Neural cell (in vitro differentiated cells): ENCODE results near the gene CAPN2. TPM values are rescaled to one million over a fixed set of nuclear protein-coding genes. Genes with fewer than 3 reads are reported as not detected.

Source experiments
- H2AFZ ChIP-seq: fragments of 200-600, 300-800 bp; sonication (generic), shearing (Covaris generic); 2 replicates; pipeline ENCODE4 v1.6.0; 2014; ENCODE audit warnings: low read depth, mild to moderate bottlenecking, antibody characterized with exemption, low read length, moderate library complexity
- H3F3A ChIP-seq: fragments of 200-600 bp; shearing (Covaris generic); 2 replicates; pipeline ENCODE4 v1.6.1; 2016; ENCODE audit warnings: mild to moderate bottlenecking, moderate library complexity, mixed read lengths, antibody characterized with exemption, low read length; ENCODE audit not compliant: insufficient read depth, poor library complexity, severe bottlenecking
- H3K27ac ChIP-seq: fragments of 200-600, 300-800 bp; sonication (generic), shearing (Covaris generic); 2 replicates; pipeline ENCODE4 v1.5.1; 2014; ENCODE audit warnings: mild to moderate bottlenecking, low read length, moderate library complexity
- H3K27me3 ChIP-seq: fragments of 300-800, 200-600 bp; sonication (generic), shearing (Covaris generic); 2 replicates; pipeline ENCODE4 v1.6.0; 2014; ENCODE audit warnings: mild to moderate bottlenecking, low read depth, low read length, moderate library complexity; ENCODE audit not compliant: insufficient read depth
- H3K36me3 ChIP-seq: fragments of 300-800, 200-600 bp; sonication (generic), shearing (Covaris generic); 2 replicates; pipeline ENCODE4 v1.5.1; 2014; ENCODE audit warnings: mild to moderate bottlenecking, antibody characterized with exemption, low read length, moderate library complexity; ENCODE audit not compliant: insufficient read depth
- H3K4me2 ChIP-seq: fragments of 300-800, 200-600 bp; sonication (generic), shearing (Covaris generic); 2 replicates; pipeline ENCODE4 v1.6.0; 2014; ENCODE audit warnings: mild to moderate bottlenecking, low read length
- H3K4me3 ChIP-seq: fragments of 300-800, 200-600 bp; sonication (generic), shearing (Covaris generic); 2 replicates; pipeline ENCODE4 v1.5.1; 2014; ENCODE audit warnings: mild to moderate bottlenecking, low read length, moderate library complexity
- H3K79me2 ChIP-seq: fragments of 200-600 bp; shearing (Covaris generic); replicated peaks from 2 replicates; pipeline ENCODE4 v1.6.0; 2014; ENCODE audit warnings: mild to moderate bottlenecking, low read length, moderate library complexity; ENCODE audit not compliant: insufficient read depth
- H3K9ac ChIP-seq: fragments of 300-800, 200-600 bp; sonication (generic), shearing (Covaris generic); 2 replicates; pipeline ENCODE4 v1.6.1; 2016; ENCODE audit warnings: mild to moderate bottlenecking, low read length, mixed read lengths
- H3K9me2 ChIP-seq: fragments of 200-600 bp; shearing (Covaris generic); 2 replicates; pipeline ENCODE4 v1.6.1; 2016; ENCODE audit warnings: mild to moderate bottlenecking, low read length, mixed read lengths; ENCODE audit not compliant: insufficient read depth
- H3K9me3 ChIP-seq: fragments of 200-600, 300-800 bp; sonication (generic), shearing (Covaris generic); 2 replicates; pipeline ENCODE4 v1.6.1; 2016; ENCODE audit warnings: mild to moderate bottlenecking, mixed run types, low read length, moderate library complexity, mixed read lengths
- H4K20me1 ChIP-seq: fragments of 200-600 bp; shearing (Covaris generic); 2 replicates; pipeline ENCODE4 v1.6.1; 2016; ENCODE audit warnings: mild to moderate bottlenecking, mixed run types; ENCODE audit not compliant: insufficient read depth
- EP300 ChIP-seq: fragments of 450-650 bp; conservative IDR thresholded peaks from 2 replicates; pipeline ENCODE4 v1.6.1; 2014; ENCODE audit warnings: antibody characterized with exemption, mild to moderate bottlenecking, moderate library complexity; ENCODE audit not compliant: poor library complexity, severe bottlenecking
- EZH2 ChIP-seq: fragments of 200-600, 300-800 bp; shearing (Covaris generic), sonication (generic); IDR thresholded peaks from 2 replicates; pipeline ENCODE4 v1.6.1; 2014; ENCODE audit warnings: antibody characterized with exemption, low read length, borderline replicate concordance, mild to moderate bottlenecking; ENCODE audit not compliant: insufficient read depth, poor library complexity, severe bottlenecking
- MXI1 ChIP-seq: fragments of 450-650 bp; conservative IDR thresholded peaks from 2 replicates; pipeline ENCODE4 v1.6.1; 2014; ENCODE audit warnings: antibody characterized with exemption, mild to moderate bottlenecking; ENCODE audit not compliant: poor library complexity, severe bottlenecking
- POLR2AphosphoS5 ChIP-seq: IDR thresholded peaks from 2 replicates; pipeline ENCODE4 v1.6.1; 2012
- RAD21 ChIP-seq: fragments of 450-650 bp; conservative IDR thresholded peaks from 2 replicates; pipeline ENCODE4 v1.6.1; 2014; ENCODE audit warnings: antibody characterized with exemption, mild to moderate bottlenecking, moderate library complexity
- SMC3 ChIP-seq: fragments of 450-650 bp; conservative IDR thresholded peaks from 2 replicates; pipeline ENCODE4 v1.6.1; 2014; ENCODE audit warnings: antibody characterized with exemption, mild to moderate bottlenecking, moderate library complexity; ENCODE audit not compliant: poor library complexity
- TAF1 ChIP-seq: IDR thresholded peaks from 2 replicates; pipeline ENCODE4 v1.6.1; 2012; ENCODE audit warnings: low read depth
- polyA plus RNA-seq: library from polyadenylated mRNA; depleted of rRNA; stranded (reverse); fragments of >200 nt; gene quantifications from 2 replicates; pipeline ENCODE4 v1.2.3, GENCODE V29; 2014
- TF ChIP-seq, protein P1 (sequence below): IDR thresholded peaks from 2 replicates; pipeline ENCODE4 v1.6.1; 2012; ENCODE audit warnings: borderline replicate concordance
- TF ChIP-seq, protein P2 (sequence below): fragments of 450-650 bp; IDR thresholded peaks from 2 replicates; pipeline ENCODE4 v1.5.1; 2014; ENCODE audit warnings: antibody characterized with exemption, mild to moderate bottlenecking, moderate library complexity; ENCODE audit not compliant: poor library complexity, severe bottlenecking

Gene CAPN2
- polyA plus RNA-seq, 1 donor from 2014 or later = 58.8 TPM

DNA sequence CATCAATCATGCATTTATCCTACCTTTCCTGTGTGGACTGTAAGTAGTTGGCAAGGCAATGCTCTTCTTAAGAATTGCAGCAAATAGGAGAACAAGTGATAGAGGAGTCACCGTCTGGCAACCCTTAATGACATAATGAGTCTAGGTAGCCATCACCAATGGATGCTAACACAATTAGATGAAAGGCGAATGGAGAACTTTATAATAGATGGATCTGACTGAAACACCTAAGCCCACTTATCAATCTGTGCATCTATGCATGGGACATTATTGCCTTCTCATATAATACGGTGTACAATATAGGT lies 27.9 kb upstream of the CAPN2 start:
- Histone ChIP-seq H3K9me3 (no peaks in the 10 kb centered on the region), H3K27ac (no peak overlapping the region), H3K79me2 (no peaks in the 10 kb centered on the region), H3K9me2 (no peaks in the 10 kb centered on the region), H3K27me3 (no peaks in the 10 kb centered on the region), H3K4me3 (no peak overlapping the region), H4K20me1 (no peaks in the 10 kb centered on the region), H3K36me3 (no peaks in the 10 kb centered on the region), H3K4me2 (no peak overlapping the region), H3K9ac (no peak overlapping the region), H3F3A (no peaks in the 10 kb centered on the region), H2AFZ (no peak overlapping the region)
- TF ChIP-seq MXI1 (no peak), EZH2 (no peak), TAF1 (no peak)
- TF ChIP-seq, protein P1, sequence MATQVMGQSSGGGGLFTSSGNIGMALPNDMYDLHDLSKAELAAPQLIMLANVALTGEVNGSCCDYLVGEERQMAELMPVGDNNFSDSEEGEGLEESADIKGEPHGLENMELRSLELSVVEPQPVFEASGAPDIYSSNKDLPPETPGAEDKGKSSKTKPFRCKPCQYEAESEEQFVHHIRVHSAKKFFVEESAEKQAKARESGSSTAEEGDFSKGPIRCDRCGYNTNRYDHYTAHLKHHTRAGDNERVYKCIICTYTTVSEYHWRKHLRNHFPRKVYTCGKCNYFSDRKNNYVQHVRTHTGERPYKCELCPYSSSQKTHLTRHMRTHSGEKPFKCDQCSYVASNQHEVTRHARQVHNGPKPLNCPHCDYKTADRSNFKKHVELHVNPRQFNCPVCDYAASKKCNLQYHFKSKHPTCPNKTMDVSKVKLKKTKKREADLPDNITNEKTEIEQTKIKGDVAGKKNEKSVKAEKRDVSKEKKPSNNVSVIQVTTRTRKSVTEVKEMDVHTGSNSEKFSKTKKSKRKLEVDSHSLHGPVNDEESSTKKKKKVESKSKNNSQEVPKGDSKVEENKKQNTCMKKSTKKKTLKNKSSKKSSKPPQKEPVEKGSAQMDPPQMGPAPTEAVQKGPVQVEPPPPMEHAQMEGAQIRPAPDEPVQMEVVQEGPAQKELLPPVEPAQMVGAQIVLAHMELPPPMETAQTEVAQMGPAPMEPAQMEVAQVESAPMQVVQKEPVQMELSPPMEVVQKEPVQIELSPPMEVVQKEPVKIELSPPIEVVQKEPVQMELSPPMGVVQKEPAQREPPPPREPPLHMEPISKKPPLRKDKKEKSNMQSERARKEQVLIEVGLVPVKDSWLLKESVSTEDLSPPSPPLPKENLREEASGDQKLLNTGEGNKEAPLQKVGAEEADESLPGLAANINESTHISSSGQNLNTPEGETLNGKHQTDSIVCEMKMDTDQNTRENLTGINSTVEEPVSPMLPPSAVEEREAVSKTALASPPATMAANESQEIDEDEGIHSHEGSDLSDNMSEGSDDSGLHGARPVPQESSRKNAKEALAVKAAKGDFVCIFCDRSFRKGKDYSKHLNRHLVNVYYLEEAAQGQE = no peak
- TF ChIP-seq, protein P2, sequence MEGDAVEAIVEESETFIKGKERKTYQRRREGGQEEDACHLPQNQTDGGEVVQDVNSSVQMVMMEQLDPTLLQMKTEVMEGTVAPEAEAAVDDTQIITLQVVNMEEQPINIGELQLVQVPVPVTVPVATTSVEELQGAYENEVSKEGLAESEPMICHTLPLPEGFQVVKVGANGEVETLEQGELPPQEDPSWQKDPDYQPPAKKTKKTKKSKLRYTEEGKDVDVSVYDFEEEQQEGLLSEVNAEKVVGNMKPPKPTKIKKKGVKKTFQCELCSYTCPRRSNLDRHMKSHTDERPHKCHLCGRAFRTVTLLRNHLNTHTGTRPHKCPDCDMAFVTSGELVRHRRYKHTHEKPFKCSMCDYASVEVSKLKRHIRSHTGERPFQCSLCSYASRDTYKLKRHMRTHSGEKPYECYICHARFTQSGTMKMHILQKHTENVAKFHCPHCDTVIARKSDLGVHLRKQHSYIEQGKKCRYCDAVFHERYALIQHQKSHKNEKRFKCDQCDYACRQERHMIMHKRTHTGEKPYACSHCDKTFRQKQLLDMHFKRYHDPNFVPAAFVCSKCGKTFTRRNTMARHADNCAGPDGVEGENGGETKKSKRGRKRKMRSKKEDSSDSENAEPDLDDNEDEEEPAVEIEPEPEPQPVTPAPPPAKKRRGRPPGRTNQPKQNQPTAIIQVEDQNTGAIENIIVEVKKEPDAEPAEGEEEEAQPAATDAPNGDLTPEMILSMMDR = no peak

DNA sequence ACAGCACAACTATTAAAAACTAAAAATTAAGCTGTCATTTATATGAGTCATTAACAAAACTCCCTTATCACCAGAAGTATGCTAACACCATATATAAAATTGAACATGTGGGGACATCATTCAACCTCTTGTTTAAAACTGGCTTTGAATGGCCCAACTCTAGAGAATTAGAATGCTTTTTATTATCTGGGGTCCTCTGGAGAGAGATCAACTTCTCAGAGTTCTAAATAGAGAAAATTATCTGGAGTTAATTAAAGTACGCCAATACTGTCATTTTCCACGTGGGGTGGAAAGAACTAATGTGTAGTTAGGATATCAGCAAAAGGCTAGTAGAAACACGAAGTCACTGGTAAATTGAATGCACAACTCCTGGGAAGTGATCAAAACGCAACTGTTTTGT lies 21.2 kb upstream of the CAPN2 start:
- Histone ChIP-seq H3K9ac (no peak overlapping the region), H3K9me2 (no peaks in the 10 kb centered on the region), H3F3A (no peaks in the 10 kb centered on the region), H3K36me3 (no peaks in the 10 kb centered on the region), H4K20me1 (no peaks in the 10 kb centered on the region), H3K4me2 (no peak overlapping the region), H3K27me3 (no peaks in the 10 kb centered on the region), H3K4me3 (no peak overlapping the region), H3K27ac (no peak overlapping the region), H2AFZ (no peak overlapping the region), H3K79me2 (no peaks in the 10 kb centered on the region), H3K9me3 (no peaks in the 10 kb centered on the region)
- TF ChIP-seq, protein P2 = no peak
- TF ChIP-seq EZH2 (no peak), EP300 (no peak), MXI1 (no peak), RAD21 (no peak), POLR2AphosphoS5 (no peak), SMC3 (no peak), TAF1 (no peak)
- TF ChIP-seq, protein P1 = no peak
